Smooth muscle cell of the brain vasculature (primary cell): ENCODE measurements around the gene CGRRF1.

Experiments used
- DNase-seq: peaks from one replicate; pipeline ENCODE4 v3.0.0-alpha.2; 2012; ENCODE audit warnings: low read depth, low spot score

The CGRRF1 gene

DNA sequence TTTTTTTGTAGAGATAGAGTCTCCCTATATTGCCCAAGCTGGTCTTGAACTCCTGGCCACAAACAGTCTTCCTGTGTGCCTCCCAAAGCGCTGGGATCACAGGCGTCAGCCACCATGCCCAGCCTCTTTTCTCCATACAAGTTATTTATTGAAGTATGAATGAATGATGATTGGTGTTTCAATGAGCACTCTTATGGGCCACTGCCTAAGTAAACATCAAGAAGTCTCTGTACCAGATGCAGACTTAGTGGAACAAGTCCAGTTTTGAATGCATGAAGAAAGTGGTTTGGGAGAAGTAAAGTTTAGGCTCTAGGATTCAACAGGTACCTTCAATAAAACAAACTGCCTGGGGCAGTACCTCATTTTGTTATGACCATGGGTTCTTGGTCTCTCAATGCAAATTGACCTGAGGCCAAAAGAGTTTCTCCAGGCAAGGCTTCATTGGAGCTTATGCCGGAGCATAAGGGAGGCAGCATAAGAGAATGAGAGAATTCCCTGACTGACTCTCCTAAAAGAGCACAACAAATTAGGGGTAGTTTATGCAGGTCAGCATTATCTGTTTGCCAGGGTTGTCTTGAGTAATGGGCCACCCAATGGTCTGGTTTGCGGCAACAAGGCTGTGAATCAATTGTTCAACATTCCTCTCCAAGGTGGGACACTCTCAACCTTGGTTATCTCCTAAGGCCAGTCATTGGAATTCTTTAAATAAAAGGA is 19.8 kb upstream of the CGRRF1 start:
- no peak for DNase-seq

DNA sequence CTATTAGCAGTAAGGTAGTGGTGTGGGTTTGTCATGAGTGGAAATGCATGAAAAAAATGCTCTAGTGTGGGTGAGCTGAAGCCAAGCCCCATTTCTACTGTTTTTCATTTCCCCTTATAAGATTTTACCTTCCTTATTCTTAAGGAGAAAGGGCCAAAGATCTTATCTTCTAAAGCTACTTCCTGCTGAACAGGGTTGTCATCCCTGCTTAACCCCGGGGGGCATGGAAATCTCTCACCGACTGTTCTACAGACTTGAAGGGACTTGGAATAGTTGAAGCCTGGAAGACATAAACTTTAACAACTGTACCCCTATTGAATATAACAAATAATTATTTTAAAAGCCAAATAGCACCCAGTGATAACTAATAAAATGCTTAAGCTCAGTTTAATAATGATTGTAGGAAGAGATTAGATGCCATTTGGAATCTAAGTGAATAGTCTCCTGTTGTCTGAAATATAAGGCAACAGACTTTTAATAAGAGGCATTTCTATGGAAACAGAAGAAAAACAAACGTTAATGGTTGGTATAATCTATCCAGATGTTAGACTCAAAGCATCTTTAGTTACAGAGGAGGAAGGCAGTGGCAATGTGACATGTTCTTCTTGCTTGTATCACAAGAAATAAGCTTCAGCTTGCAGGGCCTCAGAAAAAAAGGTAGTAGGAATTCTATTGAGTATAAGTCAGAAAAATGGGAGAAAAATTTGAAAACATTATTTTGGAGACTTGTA is 19.1 kb upstream of the CGRRF1 start:
- DNase-seq = no peak

DNA sequence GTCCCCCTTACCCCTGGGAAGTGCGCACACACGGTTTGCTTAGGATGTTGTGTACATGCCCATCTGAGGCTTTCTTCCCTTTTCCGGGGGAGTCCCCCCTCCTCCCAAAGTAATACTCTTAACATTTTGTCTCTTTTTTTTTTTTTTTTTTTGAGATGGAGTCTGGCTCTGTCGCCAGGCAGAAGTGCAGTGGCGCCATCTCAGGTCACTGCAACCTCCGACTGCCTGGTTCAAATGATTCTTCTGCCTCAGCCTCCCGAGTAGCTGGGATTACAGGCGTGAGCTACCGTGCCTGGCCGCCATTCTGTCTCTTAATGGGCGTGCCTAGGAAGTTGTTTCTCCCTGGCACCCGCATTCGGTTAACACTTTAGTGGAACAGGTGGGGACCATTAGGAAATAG is 16.4 kb upstream of the CGRRF1 start:
- no peak for DNase-seq

GRCh38 chr14:54497224-54497623 is 12.5 kb upstream of the CGRRF1 start:
- no peak for DNase-seq

- DNase-seq = no peak
Observed at GRCh38 chr14:54498095-54498531, 11.6 kb upstream of the CGRRF1 start.

GRCh38 chr14:54498579-54498978 is 11.1 kb upstream of the CGRRF1 start:
- no peak for DNase-seq

GRCh38 chr14:54500744-54501143 is 9.0 kb upstream of the CGRRF1 start:
- no peak for DNase-seq

DNA sequence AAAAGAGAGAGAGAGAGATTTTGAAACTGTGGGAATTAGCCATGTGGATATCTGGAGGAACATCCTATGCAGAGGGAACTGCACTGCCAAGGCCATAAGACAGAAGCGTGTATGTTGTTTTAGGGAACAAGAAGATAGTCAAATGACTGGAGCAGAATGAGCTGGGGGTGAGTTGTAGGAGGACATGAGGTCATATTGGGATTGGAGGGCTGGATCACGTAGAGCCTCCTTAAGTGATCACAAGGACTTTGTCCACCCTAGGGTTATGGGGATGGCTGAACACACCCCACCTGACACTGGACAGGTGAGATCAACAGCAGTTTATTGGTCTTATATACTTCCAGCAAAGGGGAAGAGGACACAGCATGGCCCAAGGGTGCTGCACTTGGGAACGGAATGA is 8.2 kb upstream of the CGRRF1 start:
- DNase-seq = no peak

DNA sequence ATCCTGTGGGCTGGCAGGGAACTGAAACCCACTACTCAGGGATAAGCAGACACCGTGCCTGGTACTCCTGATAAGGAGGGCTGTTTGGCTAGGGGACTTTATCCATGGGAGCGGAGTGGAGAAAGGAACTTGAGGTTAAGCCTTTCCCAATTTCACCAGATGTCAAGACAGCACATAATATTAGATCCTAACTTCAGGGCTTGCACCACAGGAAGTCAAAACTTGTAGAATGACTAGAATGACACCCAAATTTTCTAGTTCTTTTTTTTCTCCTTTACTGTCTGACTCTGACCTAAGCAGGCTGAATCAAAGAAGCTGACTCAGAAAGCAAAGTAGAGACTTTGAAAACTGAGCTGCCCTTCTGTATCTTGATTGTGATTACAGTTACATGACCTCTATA is 7.1 kb upstream of the CGRRF1 start:
- no peak for DNase-seq

DNA sequence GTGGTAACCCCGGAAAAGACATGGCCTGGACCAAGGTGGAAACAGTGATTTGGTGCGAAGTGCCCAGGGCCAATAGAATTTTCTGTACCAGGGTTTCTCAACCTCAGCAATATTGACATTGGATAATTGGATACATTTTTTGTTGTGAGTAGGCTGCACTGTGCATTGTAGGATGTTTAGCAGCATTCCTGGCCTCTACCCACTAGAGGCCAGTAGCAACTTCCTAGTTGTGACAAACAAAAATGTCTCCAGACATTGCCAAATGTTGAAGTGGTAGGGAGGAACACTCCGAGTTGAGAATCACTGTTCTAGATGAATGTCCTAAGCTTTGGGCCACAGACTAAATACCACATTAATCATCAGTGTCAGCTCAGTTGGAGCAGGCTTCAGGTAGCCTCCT is 6.2 kb upstream of the CGRRF1 start:
- DNase-seq = no peak

DNA sequence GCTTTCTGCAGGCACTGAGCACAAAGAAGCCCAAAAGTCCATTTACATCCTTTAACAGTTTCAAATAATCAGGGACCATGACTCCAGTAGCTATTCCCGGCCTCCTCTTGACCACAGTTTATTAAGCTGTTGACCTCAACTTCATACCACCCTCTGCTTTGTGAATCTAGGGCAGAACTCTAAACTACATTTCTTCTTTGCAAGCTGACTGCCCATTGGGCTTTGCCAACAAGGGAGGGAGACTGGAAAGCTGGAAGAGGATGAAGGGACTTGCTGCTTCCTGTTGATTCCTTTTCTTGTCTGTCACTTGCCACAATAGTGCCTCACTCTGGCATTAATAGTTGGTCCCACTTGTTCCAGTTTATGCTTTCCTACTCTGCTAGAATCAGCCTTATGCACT is 2.7 kb downstream of the CGRRF1 start:
- DNase-seq = no peak

DNA sequence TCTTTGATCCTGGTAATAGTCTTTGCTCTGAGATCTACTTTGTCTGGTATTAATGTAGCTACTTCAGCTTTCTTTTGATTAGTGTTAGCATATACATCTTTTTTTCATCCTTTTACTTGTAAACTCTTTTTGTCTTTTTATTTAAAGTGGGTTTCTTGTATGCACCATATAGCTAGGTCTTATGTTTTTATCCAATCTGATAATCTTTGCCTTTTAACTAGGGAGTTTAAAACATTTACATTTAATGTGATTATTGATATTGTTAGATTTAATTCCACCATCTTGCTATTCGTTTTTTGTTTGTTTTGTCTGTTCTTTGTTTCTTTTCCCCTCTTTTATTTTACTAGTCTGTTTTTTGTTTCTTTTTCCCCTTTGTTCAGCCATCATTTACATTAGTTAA is 6.0 kb downstream of the CGRRF1 start:
- DNase-seq = no peak

DNA sequence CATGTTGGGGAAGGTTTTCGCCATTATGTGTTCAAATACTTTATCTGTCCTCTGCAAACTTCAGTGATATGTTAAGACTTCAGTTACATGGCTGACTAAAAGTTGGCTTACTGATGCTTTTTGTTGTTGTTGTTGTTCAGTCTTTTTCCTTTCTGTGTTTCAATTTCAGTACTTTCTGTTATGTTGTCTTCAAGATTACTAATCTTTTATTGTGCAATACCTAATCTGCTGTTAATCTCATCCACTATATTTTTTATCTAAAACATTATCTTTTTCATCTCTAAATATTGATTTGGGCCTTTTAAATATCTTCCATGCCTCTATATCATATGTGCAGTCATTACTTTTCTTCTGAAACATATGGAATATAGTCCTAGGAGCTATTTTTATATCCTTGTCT is 7.0 kb downstream of the CGRRF1 start:
- no peak for DNase-seq

GRCh38 chr14:54524410-54524809 is 14.7 kb downstream of the CGRRF1 start:
- no peak for DNase-seq

DNA sequence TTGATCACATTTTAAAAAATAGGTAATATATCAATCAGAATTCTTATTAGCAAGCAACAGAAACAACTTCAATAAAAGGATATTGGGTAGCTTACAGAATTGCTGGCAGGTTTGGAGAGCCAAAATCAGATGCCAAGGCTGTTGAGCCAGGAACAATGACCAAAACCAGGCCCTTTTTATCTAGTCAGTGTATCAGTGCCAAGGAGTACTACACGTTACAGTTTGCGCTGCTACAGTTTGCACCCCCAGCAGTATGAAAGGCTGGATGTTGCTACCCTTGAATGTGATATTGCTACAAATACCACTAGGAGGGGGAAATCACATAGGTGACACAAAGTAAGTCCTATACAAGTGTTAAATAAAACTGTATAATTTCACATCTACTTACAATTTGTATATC is 19.3 kb downstream of the CGRRF1 start:
- no peak for DNase-seq

GRCh38 chr14:54529811-54530210 is 20.1 kb downstream of the CGRRF1 start:
- DNase-seq = no peak

- DNase-seq = no peak
Observed at GRCh38 chr14:54532111-54533012, 22.7 kb downstream of the CGRRF1 start.

DNA sequence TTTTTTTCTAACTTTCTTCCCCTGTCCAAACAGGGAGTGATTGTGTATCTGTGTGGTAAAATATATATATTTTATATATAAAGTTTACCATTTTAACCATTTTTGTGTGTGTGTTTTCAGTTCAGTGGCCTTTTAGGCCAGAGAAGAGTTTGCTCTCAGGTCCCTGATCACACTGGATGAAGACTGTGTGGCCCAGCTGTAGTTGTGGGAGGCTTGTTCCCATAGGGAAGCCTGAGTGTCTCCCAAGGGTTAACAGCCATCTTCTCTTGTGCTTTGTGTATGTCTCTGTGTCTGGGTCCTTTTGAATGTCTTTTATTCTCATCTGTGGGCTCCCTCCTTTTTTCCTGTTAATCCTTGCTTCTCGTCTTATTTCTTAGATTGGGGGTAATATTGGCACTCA is 23.4 kb downstream of the CGRRF1 start:
- no peak for DNase-seq

GRCh38 chr14:54535126-54535525 is 25.4 kb downstream of the CGRRF1 start:
- no peak for DNase-seq

GRCh38 chr14:54535646-54536045 is 25.9 kb downstream of the CGRRF1 start:
- no peak for DNase-seq

- DNase-seq = no peak
Observed at GRCh38 chr14:54537651-54538050, 27.9 kb downstream of the CGRRF1 start.

- no peak for DNase-seq
Observed at GRCh38 chr14:54538055-54538454, 28.3 kb downstream of the CGRRF1 start.
